ENCODE measurements around the gene NIPAL3.
A peak's percentile ranks its signal among the peaks of the same experiment; 100 is the strongest.

Gene NIPAL3

DNA sequence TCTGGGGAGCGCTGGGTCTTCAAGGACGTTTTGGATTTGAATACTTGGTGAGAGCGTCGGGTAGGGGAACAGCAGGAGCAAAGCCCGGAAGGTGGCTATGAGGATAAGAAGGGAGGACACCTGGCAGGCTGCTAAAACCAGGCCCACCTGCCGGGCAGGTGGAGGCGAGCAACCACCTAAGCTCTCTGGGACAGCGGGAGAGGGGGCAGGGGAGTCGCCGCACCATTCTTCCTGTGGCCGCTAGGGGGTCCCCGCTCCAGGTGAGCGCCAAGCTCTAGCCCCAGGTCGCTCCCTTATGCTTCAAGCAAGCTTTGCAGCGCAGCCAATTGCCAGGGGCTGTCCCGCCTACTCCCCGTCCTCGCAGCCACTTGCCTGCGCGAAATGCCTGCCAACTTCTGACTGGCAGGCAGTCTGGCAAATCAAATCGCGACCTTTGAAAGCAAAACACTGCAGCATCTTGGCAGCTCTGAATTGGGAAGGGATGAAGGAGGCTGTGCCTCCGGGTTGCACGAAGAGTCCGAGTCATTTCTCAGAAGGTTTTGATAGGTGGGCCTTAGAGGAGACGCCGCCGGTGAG is at the start of gene NIPAL3:
TSS of gene NIPAL3 (plus strand) at position 469 of the 576 bp plus-strand sequence. CDS start 3,746 bp downstream, outside the sequence.
- DNase-seq = peak; percentile 98

DNA sequence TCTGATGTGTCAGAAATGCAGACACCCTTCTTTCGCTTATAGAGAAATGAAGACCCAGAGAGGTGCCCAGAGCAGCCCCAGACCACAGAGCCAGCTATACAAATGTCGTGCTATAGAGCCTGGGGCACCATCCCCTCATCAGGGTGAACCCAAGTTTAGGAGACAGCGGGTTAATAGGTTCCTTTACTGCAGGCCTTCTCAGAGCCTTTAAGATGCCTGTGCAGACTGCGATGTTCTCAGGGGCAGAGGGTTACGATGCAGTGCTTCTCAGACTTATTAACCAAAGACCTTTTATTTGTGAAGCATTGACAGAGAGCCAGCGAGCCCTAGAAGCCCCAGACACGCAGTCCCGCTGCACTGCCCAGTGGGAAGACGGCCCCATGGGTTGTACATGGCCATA is 48.9 kb upstream of the NIPAL3 start:
- DNase-seq = no peak

DNA sequence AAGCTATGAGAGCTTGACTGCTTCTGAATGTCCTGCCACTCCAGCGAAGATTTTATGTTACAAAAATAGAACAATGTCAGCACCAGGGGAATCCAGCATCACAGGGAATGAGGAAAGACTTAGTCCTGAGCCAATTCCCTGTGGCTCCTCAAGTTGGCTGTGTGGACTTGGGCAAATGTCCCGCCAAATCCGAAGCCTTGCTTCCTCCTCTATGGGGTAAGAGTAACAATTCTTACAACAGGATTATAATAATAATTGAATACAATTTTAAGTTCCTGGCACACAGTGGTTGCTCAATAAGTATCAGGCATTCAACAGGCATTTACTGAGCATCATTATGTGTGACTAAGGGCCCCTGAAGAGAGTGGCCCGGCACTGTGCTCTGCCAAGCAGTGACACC is 46.4 kb upstream of the NIPAL3 start:
- no peak for DNase-seq

DNA sequence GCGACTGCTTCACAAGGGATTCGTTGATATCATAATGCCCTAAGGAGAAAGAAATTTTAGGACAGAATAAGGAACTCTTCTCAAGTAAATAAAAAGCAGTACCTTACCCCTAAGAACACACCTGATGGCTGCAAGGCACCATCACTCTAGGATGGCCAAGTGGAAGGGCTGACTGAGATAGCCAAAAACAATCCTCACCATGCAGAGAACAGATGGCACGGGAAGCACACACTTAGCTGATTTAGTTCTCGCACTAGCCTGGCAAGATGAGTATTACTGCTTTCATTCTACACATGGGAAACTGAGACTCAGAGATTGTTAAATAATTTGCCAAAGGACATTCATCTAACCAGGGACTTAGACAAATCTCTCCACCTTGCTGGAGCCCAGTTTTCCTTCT is 45.8 kb upstream of the NIPAL3 start:
- no peak for DNase-seq

DNA sequence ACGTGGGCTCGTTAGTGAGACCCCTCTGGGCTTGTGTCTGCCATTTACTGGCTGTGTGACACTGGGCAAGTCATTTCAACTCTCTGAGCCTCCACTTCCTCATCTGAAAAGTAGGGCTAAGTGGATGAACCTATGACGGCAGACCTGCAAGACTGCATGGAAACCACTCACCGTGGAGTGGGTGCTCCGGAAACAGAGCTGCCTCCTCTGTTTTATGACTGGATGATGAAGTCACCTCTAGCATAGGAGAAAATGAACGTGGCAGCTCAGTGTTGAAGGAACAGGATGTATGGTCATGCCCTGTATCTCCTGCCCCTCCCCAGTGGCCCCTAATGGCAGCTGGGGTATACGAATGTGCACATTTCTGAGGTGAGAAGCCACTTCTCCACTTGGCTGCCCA is 42.6 kb upstream of the NIPAL3 start:
- DNase-seq = no peak

DNA sequence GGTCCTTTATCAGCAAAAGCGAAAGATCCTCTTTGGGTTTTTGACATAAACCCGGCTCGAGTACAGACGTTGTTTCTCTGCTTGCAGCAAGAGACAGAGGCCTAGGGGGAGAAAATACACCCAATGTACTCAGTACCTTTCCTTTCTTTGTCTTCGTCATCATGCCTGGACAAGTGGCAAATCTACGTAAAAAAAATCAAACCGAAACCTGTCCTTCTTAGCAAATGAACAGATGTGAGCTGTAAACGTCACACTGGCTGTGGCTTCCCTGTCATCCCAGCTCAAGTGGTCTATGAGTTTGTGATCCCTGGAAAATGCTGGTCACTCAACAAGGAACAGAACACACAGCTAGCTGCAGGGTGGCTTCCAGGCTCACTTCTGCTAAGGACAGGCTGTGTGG is 41.9 kb upstream of the NIPAL3 start:
- no peak for DNase-seq

DNA sequence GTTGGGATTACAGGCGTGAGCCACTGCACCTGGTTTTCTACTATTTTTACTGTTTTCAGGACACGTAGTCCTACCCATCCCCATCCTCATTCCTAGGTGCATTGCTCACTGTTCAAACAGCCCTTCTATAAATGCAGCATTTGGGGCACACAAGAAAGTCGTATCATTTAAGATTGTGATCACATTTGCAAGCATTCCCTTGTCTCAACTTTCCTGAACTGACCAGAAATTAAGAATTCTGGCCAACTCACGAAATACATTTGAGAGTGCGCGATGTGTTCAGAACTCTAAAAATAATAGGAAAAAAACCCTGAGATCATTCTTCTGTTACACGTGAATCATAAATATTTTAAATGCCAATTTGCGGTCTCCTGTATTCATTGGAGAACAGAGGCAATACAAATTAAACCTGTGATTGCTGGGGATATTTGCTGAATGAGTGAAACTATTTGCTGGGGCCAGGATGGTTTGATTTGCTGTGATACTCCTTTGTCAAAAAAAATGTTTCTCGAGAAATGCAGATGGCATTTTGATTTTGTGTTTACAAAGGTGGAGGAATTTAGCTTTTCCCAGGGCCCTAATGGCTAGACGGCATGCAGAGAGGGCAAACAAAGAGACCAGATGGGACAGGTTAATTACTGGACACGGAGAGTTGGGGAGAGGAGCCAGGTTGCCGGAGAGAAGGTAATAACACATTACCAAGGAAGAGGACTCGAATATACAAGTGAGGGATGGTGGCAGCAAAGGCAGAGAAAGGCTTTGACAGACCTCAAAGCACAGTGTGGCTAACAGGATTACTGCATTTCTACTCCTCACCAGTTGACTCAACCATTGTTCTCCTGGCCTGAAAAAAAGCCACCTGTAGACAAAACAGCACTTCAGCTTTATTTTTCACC is 40.5 kb upstream of the NIPAL3 start:
- DNase-seq = no peak

DNA sequence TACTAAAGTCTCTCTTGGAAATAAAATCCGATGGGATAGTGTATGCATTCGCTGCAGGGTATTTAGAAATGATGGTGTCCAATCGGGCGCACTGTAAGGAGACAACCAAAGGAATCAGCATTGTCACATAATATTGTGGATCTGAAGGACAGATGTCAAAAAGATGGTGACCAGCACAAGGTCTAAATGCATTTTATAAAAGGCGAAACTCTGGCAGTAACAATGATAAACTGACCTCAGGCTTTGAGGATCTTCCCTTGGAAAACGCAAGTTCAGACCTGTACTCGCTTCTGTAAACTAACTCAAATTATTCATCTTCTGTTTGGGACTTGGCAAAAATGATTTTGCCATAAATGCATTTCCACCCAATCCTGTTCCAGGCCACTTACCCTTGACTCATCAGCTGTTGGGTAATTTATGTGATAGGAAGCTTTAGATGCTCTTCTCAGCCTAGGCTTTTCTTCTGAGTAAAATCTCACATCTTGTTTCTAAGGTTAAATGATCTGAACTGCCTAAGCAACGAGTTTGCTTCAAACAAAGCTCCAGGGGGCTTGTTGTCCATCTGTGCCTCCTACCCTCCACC is 35.8 kb upstream of the NIPAL3 start:
- no peak for DNase-seq

DNA sequence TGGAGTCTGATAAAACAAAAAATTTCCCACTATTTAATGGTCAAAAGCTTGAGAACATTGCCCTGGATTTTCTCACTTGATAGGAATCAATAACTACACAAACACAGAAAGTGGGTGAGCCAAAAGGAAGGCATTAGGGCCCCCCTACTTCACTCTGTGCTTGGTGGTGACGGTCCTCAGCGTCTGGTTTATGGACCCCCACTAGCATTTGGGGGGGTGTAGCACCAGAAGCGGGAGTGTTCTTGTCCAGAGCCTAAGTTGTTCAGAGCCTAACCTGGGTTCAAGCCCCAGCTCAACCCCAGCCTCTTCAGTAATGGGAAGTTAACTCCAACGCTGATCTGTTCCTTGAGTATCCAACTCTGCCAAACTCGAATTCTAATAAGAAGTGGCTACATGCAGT is 35.1 kb upstream of the NIPAL3 start:
- no peak for DNase-seq

DNA sequence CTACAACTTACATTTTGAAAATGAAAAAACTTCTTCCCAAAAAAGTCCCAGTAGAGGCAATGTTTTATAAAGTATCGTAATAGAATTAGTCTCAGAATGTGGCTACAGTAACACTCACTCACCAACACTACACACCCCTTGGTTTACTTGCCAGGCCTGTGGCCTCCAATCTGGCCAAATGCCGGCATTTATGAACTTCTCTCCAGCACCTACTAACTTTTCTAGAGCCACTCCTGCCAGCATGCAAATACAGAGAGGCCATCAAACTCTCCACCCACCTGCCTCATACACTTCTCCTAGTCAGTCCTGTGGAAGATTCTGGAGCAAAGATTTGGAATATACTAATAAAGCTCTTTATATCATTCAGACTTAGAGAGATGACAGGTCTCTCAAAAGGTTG is 34.3 kb upstream of the NIPAL3 start:
- DNase-seq = no peak

DNA sequence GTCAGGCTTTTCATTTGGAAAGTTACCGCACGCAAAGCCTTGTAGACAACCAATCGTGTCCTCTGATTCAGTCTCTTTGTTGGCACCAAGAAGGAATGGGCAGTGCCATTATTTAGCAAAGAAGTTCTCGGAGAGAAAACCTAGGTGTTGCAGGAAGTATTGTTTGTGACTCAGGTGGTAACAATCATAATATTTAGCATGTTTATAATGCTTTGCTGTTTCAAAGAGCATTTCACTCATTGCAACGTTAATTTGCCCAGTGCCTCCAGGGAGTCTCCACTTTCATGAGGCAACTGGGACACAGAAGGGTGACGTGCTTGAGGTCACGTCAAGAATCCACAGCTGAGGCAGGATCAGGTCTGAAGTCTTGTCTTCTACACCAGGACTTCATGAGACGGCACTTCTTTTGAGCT is 33.4 kb upstream of the NIPAL3 start:
- DNase-seq = no peak

DNA sequence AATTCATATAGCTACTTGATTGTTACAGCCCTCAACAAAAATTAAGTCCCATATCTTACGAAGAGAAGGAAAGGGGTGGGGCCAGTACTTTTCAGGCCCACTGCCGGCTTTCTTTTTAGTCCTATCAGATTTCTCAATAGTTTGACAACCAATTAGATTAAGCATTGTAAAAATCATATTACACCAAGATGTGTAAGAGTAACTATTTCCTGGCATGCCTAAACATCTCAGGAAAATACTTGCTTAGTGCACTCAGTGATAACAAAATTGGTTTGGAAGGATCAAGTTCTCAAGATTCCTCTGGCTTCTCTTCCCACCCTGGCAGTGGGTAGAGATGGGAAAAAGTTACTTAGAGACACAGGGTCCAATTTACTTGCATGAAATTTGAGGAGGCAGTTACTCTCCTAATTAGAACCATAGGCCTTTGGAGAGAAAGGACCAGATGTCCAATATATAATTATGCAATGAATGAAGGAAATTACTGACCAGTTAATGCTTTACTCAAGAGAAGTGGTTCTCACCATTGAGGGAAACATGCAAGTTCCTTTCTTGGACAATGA is 32.1 kb upstream of the NIPAL3 start:
- DNase-seq = no peak

DNA sequence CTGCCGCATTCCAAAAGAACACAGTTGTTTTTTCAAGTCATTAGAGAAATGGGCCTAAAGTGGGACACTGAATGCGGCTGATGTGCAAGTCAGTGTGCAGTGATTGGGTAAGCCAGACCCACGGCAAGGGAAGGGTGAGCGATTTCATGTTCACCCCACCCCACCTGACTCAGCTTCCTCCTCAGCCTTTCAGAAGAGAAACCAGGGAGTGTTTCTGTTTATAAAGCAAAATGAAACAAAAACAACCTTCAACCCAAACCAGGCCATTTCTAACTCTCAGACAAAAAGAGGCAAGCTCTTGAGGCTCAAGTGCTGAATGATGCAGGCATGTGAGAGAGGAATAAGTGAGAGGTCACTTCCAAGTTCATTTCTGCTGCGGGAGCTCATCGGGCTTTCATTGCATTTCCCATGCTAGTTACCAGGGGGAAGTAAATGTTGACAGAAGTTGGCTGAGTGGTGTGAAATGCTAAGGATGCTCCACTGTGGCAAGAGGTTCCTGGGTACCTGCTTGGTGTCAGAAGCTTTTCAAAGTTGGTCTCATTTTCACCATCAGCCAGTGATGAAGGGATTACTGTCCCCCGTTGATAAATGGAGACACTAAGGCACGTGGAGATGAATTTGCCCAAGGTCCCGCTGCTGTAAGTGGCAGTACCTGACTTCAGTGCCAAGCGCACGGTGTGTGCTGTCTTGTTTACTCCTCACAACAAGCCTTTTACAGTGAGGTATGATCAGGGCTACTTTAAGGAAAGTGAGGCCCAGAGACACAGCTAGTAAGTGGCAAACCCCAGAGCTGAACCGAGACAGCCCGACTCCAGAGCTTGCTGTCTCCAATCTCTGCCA is 31.1 kb upstream of the NIPAL3 start:
- DNase-seq = peak; percentile 63

DNA sequence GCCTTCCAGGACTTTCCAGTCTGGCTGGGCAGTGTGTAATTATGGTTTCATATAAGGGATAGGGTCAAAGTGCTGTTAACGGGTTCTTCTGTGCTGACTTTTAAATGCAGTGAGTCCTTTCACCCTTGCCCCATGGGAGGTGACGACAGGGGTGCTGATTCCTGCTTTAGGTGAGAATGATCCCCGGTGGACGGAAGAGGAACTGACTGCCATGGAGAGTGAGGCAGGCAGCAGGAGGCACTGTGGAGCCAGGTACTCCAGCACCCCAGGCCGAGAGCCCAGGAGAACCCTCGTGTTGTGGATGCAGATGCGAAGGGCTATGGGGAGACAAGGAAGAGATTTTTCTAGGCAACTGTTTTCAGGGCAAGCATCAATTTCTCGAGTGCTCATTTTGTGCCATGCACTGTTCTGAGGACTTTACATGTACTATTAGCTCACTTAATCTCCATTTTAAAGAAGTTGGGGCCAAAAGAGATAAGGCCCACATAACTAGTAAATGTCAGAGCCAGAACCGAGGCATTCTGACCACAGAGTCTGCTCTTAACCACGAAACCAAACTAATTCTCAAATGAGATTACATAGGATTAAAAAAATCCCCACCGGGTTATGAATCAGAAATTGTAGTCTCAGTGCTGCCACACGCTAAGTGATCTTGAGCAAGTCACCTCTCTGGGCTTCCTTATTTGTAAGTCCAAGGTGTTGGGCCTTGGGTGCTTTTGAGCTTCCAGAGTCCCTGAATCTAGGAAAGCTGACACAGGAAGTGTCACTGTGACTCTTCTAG is 30.3 kb upstream of the NIPAL3 start:
- peak; percentile 24 for DNase-seq

DNA sequence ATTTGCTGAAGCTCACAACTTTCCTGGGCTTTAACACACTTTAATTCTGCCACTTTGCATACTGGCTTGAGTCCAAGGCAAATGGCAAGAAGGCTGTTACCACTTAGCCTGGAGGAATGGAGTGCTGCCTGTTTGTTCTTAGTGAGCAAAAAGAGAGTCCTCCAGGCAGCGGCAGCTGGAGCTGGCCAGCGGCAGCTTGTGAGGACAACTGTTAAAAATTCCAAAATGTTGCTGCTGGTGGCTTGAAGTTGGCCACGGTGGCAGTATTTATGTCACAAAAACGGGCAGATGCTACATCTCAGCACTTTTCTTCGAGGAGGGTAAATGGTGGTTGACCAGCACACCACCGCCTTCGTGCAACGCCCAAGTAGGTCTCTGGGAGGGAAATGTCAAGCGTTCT is 29.4 kb upstream of the NIPAL3 start:
- no peak for DNase-seq

DNA sequence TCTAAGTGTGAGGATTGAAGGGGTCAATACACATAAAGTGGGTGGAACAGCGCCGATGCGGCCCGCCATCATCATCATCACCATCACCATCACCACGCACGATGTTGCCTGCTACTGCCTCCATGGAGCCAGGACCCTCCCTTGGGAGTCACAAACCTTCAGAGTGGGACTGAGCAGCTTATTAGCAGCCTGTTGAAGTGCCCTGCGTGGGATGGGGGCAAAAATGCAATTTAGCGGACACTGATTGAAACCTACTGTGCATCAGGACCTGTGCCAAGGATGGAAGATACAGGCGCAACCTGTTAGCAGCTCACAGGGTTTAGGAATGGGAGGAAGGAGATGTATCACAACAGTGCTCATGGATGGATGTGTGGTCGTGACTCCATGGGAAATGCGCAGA is 28.7 kb upstream of the NIPAL3 start:
- no peak for DNase-seq

DNA sequence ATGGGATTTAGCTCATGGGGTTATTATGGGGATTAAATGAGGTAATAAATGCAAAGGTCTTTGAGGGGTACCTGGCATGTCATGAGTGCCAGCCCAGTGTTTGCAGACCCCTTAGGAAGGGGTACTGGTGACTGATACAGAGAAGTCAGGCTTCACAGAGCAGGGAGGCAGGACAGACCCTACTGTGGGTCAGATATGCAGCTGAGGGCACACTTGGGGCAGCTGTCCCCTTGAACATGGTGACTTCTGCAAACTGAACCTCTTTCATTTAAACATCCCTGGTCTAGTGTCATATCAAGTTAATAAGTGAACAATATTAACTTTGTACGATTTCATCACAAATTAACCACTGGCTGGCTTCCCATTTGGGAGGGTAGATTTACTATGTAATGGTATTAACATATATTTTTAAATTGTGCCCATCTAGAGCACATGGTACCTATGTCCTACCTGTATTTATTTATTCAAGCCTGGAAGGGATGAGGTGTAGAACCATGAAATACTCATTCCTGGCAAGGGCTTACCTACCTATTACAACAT is 27.9 kb upstream of the NIPAL3 start:
- DNase-seq = no peak

DNA sequence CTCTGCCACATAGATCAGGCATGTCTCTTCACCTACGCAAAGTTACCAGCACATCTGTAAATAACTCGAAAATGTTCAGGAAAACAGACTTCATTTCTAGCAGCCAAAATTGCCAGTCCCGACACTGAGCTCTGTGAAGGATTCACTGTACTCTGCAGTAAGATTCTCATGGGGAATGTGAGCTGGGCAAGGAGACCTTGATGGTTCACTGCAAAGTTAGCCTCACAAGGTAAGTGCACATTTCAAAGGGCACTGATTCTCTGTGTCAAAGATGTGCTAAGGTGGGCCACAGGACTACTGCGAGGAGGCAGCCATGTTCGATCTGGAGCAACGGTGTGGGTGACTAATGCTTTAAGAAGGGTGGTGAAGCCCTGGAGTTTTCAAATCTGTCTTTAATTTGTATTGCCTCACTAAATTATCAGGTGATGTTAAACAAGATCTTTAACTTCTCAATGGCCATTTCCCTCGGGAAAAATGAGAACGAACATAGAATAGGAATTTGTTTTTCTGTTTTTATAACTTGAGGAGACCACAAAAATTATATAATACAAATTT is 27.2 kb upstream of the NIPAL3 start:
- no peak for DNase-seq

DNA sequence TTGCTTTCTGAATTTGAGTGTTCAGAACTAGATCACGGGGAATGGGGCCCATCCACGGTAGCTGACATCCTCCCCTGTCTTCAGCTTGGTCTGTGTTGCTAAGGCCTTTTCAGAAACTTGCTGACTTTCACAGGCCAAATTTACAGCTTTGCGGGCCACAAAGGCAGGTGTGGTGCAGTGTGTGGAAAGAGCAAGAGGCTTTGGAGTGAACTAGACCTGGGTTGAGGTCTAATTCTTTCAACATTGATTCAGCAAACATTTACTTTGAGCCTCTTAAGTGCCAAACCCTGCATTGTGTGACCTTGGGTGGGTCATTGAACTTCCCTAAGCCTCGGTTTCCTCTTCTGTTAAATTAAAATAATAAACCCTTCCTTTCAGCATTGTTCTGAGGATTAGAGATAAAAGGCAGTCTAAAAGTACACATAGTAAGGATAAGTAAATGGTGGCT is 26.3 kb upstream of the NIPAL3 start:
- DNase-seq = no peak

DNA sequence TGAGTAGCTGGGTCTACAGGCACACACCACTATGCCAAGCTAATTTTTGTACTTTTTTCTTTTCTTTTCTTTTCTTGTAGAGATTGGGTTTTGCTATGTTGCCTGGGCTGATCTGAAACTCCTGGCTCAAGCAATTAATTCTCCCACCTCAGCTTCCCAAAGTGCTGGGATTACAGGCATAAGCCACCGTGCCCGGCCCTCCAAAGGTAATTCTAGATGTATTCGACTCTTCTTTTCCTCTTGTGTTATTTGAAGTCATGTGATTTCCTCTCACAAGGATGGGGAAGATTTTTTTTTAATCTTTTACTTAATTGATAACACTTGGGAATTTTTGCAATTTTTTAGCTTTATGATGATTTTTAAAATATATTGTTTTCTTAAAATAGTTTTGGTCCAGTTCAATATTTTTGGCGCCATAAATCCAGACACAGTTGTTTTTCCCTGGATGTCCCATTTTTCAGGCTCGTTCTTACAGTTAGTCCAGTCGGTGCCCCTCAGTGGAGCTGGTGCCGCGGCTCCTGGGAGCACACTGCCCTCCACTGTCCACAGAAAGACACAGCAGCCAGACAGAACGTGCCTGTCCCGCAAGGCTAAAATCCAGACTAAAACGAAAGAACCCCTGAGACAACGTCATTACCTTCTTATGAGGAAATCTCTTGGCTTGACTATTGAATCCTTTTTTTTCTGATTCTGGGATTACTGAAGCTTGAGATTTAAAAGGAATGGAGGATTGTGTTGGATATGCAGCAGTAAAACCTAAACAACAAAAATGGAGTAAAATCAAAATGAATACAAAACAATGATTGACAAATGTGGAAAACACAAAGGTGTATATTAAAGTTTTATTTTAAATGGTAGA is 24.4 kb upstream of the NIPAL3 start:
- peak; percentile 71 for DNase-seq
